Fibroblast of lung (primary cell): ENCODE measurements around the gene PGA5. TPM values are rescaled to one million over a fixed set of nuclear protein-coding genes. Genes with fewer than 3 reads are reported as not detected.
"Not testable (repeated sequence)": the region's sequence is repeated elsewhere in the genome, so short reads cannot be mapped to it uniquely, and the experiment has no call there.

ENCODE experiments used
- DNase-seq, 2 donors: peaks; one replicate each; pipeline versions ENCODE4 v3.0.0 to v3.0.0-alpha.2; 2010; ENCODE audit warnings: low read depth in 2 of 2
- H2AFZ ChIP-seq: 2 replicates; pipeline ENCODE4 v1.5.1; 2012; ENCODE audit warnings: low read length, control low read depth, inconsistent platforms
- H3K27ac ChIP-seq: 2 replicates; pipeline ENCODE4 v1.5.1; 2011; ENCODE audit warnings: low read length, control low read depth; ENCODE audit not compliant: insufficient read depth
- H3K27me3 ChIP-seq: 2 replicates; pipeline ENCODE4 v1.5.1; 2011; ENCODE audit warnings: mild to moderate bottlenecking, low read length; ENCODE audit not compliant: control insufficient read depth, insufficient read depth
- H3K36me3 ChIP-seq: 2 replicates; pipeline ENCODE4 v1.5.1; 2011; ENCODE audit warnings: low read length; ENCODE audit not compliant: control insufficient read depth, insufficient read depth
- H3K4me1 ChIP-seq: 2 replicates; pipeline ENCODE4 v1.5.1; 2011; ENCODE audit warnings: low read length; ENCODE audit not compliant: control insufficient read depth, insufficient read depth; ENCODE audit errors: extremely low read depth
- H3K4me2 ChIP-seq: 2 replicates; pipeline ENCODE4 v1.5.1; 2011; ENCODE audit warnings: low read length, control low read depth; ENCODE audit not compliant: insufficient read depth; ENCODE audit errors: extremely low read depth
- H3K4me3 ChIP-seq, 4 experiments: fragments of 200-600 bp in 1 of 4; sonication (generic) in 1 of 4; replicated peaks in 1 of 4; 2 replicates each; pipeline ENCODE4 v1.5.1; 2011 to 2016; ENCODE audit warnings: low read length in 4 of 4, low read depth in 3 of 4, mild to moderate bottlenecking in 3 of 4, control low read depth in 2 of 4, inconsistent platforms in 1 of 4, mixed read lengths in 1 of 4; ENCODE audit not compliant: insufficient read depth in 1 of 4; ENCODE audit errors: control extremely low read depth in 1 of 4
- H3K79me2 ChIP-seq: 2 replicates; pipeline ENCODE4 v1.5.1; 2012; ENCODE audit warnings: mild to moderate bottlenecking, low read length, inconsistent platforms; ENCODE audit not compliant: control insufficient read depth, insufficient read depth
- H3K9ac ChIP-seq: 2 replicates; pipeline ENCODE4 v1.5.1; 2011; ENCODE audit warnings: mild to moderate bottlenecking, low read length, control low read depth; ENCODE audit not compliant: insufficient read depth
- H3K9me3 ChIP-seq: 2 replicates; pipeline ENCODE4 v1.5.1; 2012; ENCODE audit warnings: low read depth, low read length; ENCODE audit not compliant: control insufficient read depth, insufficient read depth
- H4K20me1 ChIP-seq: 2 replicates; pipeline ENCODE4 v1.5.1; 2011; ENCODE audit warnings: low read length; ENCODE audit not compliant: control insufficient read depth, insufficient read depth; ENCODE audit errors: extremely low read depth
- polyA plus RNA-seq, 2 donors: library from polyadenylated mRNA; depleted of rRNA in 1 of 2; stranded (reverse) in 1 of 2; unstranded in 1 of 2; fragments of >200 nt; gene quantifications; 2 replicates each; pipeline ENCODE4 v1.2.1, GENCODE V29; 2011 to 2012; ENCODE audit warnings: missing spikeins in 1 of 2
- total RNA-seq: library from RNA; depleted of rRNA; stranded (reverse); fragments of >200 nt; gene quantifications from 2 replicates; pipeline ENCODE4 v1.2.1, GENCODE V29; 2014

The PGA5 gene
- total and polyA plus RNA-seq, 2 donors (not counting 1 experiment from before 2014, with no cell fraction given): 1.3 to 3.3 TPM

DNA sequence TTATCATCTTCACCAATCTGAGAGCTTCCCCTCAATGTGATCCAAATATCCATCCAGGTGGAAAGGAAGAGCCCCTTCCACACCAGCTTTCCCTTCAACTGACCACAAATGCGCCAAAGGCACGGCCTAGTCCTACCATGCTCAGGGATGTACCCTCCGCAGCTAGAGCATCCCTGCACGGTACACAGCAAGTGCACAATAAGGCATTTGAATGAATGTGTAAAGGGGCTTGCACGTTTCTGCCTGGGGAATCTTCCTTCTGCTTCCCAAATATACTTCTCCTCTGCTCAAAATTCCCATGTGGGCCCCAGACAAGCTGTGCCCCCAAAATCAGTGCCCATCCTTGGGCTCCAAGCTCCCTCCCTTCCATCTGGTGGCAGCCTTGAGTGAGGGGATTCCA lies 22.0 kb upstream of the PGA5 start:
- DNase-seq, H3K79me2 ChIP-seq, H3K4me3 ChIP-seq, H3K9ac ChIP-seq, H3K27ac ChIP-seq, H3K9me3 ChIP-seq, H2AFZ ChIP-seq, H3K27me3 ChIP-seq, H3K4me2 ChIP-seq, H4K20me1 ChIP-seq, H3K36me3 ChIP-seq, H3K4me1 ChIP-seq: not testable (repeated sequence)

DNA sequence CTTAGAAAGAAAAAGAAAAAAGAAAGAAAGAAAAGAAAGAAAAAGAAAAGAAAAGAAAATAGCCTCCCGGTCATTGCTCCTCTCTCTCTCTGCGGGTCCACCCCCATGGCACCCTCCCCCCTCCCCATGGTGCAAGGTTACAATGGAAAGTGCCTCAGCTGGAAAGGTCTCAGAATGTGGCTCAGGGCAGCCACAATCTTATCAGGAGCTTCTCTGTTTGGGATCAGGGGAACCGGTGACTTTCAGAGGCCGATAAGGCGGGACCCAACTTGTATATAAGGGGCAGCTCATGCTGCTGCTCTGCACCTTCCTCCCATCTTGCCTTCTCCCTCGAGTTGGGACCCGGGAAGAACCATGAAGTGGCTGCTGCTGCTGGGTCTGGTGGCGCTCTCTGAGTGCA lies 18.9 kb upstream of the PGA5 start, which contains the start of gene PGA4:
Gene PGA4, plus strand, starts transcription at position 301 of the 400 bp plus-strand sequence. Its CDS starts 54 bp downstream, at position 355.
- H3K27me3 ChIP-seq, H2AFZ ChIP-seq, H3K4me2 ChIP-seq, H3K9me3 ChIP-seq, H3K79me2 ChIP-seq, DNase-seq, H3K4me1 ChIP-seq, H3K27ac ChIP-seq, H3K9ac ChIP-seq, H4K20me1 ChIP-seq, H3K4me3 ChIP-seq, H3K36me3 ChIP-seq: not testable (repeated sequence)

DNA sequence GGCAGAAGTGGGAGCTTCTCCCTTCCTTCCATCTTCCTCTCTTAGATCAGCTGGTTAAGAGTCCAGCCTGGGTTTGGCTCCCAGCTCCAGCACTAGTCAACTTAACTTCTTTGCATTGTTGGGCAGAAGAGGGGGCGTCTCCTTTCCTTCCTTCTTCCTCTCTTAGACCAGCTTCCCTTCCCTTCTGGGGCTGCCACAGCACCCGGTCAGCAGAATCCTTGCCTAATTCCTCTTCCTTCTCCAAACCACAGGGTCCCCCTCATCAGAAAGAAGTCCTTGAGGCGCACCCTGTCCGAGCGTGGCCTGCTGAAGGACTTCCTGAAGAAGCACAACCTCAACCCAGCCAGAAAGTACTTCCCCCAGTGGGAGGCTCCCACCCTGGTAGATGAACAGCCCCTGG lies 18.3 kb upstream of the PGA5 start:
- not testable (repeated sequence) for H3K27me3 ChIP-seq, H3K4me3 ChIP-seq, H3K9me3 ChIP-seq, H3K79me2 ChIP-seq, DNase-seq, H4K20me1 ChIP-seq, H2AFZ ChIP-seq, H3K36me3 ChIP-seq, H3K27ac ChIP-seq, H3K4me2 ChIP-seq, H3K4me1 ChIP-seq, H3K9ac ChIP-seq

DNA sequence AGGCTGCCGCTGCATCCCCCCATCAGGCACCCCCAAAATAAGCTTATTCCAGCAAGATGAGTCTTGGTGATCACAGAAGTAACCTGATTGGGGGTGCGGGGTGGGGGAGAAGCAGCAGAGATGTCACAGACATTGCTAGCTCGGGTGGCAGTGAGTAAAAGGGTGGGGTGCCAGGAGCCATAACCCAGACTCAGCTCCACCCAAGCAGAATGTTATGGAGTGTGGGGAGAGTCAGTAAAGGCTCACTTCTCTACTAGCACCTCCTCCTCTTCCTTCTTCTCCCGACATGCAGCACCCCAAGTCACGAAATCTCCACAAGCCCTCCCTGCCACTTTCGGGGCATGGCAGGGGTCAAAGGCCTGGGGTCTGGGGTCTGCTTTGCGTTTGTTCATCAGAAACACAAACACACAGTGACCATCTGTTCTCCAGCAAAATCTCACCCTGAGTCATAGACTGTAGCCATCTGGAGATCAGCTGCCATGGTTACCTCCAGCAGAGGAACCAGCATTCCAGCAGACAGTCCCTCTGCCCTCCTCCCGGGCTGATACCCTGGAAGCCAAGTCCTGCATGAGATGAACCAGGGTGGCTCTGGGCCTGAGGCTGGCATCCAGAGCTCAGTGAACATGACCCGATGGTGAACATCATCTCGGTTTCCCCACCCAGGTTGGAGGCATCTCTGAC lies 14.4 kb upstream of the PGA5 start:
- not testable (repeated sequence) for H3K9me3 ChIP-seq, DNase-seq, H3K4me2 ChIP-seq, H3K79me2 ChIP-seq, H2AFZ ChIP-seq, H3K4me1 ChIP-seq, H3K9ac ChIP-seq, H3K27ac ChIP-seq, H3K4me3 ChIP-seq, H3K36me3 ChIP-seq, H3K27me3 ChIP-seq, H4K20me1 ChIP-seq

DNA sequence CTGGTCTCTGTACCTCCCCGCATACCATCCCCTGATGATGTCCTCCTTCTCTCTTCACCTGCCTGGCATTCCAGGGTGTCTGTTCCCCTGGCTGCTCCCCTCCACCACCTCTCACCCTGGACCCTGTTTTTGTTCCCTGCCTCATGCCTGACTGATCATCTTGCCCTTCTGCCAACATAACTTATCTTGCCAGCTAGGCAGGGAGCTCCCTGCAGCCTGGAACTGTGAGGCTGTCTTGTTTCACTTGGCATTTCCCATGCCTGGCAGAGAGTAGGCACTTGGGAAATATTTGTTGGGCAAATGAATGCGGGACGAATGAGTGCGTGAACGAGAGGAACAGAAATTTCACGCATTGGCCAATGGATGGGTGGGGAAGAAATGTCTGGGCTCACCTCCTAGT lies 11.5 kb upstream of the PGA5 start:
- H3K9me3 ChIP-seq, H4K20me1 ChIP-seq, H3K27me3 ChIP-seq, H3K79me2 ChIP-seq, H3K4me1 ChIP-seq, H3K36me3 ChIP-seq, H2AFZ ChIP-seq, DNase-seq, H3K27ac ChIP-seq, H3K4me3 ChIP-seq, H3K9ac ChIP-seq, H3K4me2 ChIP-seq: not testable (repeated sequence)

DNA sequence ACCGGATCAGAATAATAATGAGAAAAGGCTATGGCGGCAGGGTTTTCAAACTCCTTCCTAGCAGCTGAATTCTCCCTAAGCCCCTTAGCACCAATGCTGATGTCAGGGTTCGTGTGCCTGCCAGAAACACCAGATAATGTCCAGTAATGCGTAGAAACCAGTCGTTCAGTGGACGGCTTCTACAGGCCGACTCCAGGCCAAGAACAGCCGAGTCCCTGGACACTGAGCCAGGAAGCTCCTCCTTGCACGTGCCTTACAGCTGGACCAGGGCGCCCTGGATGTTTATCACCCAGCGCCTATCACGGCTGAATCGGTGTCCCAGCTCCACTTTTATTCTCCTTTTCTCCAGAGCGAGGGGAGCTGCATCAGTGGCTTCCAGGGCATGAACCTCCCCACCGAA lies 9.9 kb upstream of the PGA5 start:
- H3K27ac ChIP-seq, H2AFZ ChIP-seq, H3K4me1 ChIP-seq, H3K4me3 ChIP-seq, H3K27me3 ChIP-seq, H3K36me3 ChIP-seq, H3K79me2 ChIP-seq, H3K9me3 ChIP-seq, H3K9ac ChIP-seq, H4K20me1 ChIP-seq, H3K4me2 ChIP-seq, DNase-seq: not testable (repeated sequence)

DNA sequence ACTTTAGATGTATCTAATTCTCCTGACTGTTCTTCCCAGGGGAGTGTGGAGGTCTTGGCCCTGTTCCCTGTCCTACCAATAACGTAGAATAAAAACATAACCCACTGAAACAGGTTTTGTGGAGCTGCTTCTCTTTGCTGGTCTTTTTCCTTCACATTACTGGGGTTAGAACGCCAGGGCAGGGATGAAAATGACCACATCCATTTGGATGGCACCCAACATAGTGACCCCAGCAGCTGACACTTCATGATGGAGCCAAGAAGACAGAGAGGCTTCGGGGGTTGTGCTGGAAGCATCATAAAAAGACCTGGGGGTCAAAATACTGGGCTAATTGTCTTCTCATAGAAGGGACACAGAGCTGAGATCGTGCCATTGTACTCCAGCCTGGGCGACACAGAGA lies 9.4 kb upstream of the PGA5 start:
- H2AFZ ChIP-seq, DNase-seq, H3K4me2 ChIP-seq, H3K4me1 ChIP-seq, H4K20me1 ChIP-seq, H3K79me2 ChIP-seq, H3K9ac ChIP-seq, H3K27ac ChIP-seq, H3K27me3 ChIP-seq, H3K9me3 ChIP-seq, H3K36me3 ChIP-seq, H3K4me3 ChIP-seq: not testable (repeated sequence)
